Thymus (tissue), 14 donors: ENCODE results near the gene RXFP1. TPM values are rescaled to one million over a fixed set of nuclear protein-coding genes. Genes with fewer than 3 reads are reported as not detected.

Experiments
- DNase-seq, 9 donors: peaks; one replicate each; pipeline ENCODE4 v3.0.0-alpha.2; 2013; ENCODE audit warnings: low spot score in 9 of 9, low read depth in 6 of 9, missing footprints in 1 of 9
- H3K27ac ChIP-seq, 2 donors: one replicate each; pipeline ENCODE4 v1.5.1; 2013; ENCODE audit warnings: control low read depth in 1 of 2, low read depth in 1 of 2, low read length in 1 of 2, mild to moderate bottlenecking in 1 of 2, moderate library complexity in 1 of 2
- H3K27me3 ChIP-seq, 2 donors: one replicate each; pipeline ENCODE4 v1.5.1; 2013; ENCODE audit warnings: low read length in 1 of 2; ENCODE audit not compliant: control insufficient read depth in 2 of 2, insufficient read depth in 1 of 2
- H3K36me3 ChIP-seq, 2 donors: one replicate each; pipeline ENCODE4 v1.5.1; 2013; ENCODE audit warnings: low read length in 1 of 2, mild to moderate bottlenecking in 1 of 2, moderate library complexity in 1 of 2; ENCODE audit not compliant: control insufficient read depth in 2 of 2, insufficient read depth in 2 of 2
- H3K4me1 ChIP-seq, 2 donors: one replicate each; pipeline ENCODE4 v1.5.1; 2013; ENCODE audit warnings: low read length in 2 of 2; ENCODE audit not compliant: control insufficient read depth in 2 of 2, insufficient read depth in 2 of 2
- H3K4me3 ChIP-seq, 2 donors: one replicate each; pipeline ENCODE4 v1.5.1; 2013; ENCODE audit warnings: low read length in 2 of 2, control low read depth in 1 of 2, mild to moderate bottlenecking in 1 of 2
- H3K9me3 ChIP-seq, 2 donors: one replicate each; pipeline ENCODE4 v1.5.1; 2013; ENCODE audit warnings: low read length in 1 of 2, mild to moderate bottlenecking in 1 of 2; ENCODE audit not compliant: control insufficient read depth in 2 of 2, insufficient read depth in 1 of 2
- WGBS: extraction: QIAGEN DNeasy Blood & Tissue Kit; methylation state at CpG from one replicate; pipeline ENCODE4 v1.1.7; 2013; 5-methylcytosine and 5-hydroxymethylcytosine counted together
- long read RNA-seq, 10 donors: transcript quantifications; one replicate each; lab custom pipeline, GENCODE V29; 2026
- polyA plus RNA-seq: library from polyadenylated mRNA; stranded (reverse); fragments of 200-250 nt; gene quantifications from one replicate; pipeline ENCODE4 v1.2.3, GENCODE V29; 2013
- total RNA-seq: library from RNA; stranded (reverse); fragments of 120-200 nt; gene quantifications from one replicate; pipeline ENCODE4 v1.2.4, GENCODE V29; 2013
- donor health status: healthy.

RXFP1 gene
- total RNA-seq (0.05 TPM), polyA plus RNA-seq (0.02 TPM)
- long read RNA-seq, donor 1 = 0 reads
- long read RNA-seq, donor 2 = 0 reads
- long read RNA-seq, donor 3 = 0 reads
- long read RNA-seq, donor 4 = 0 reads
- long read RNA-seq, donor 5 = 0 reads
- long read RNA-seq, donor 6 = 0 reads
- long read RNA-seq, donor 7, partial matches to known transcripts = 25 of 25 reads
- long read RNA-seq, donor 7, other reads (novel, unspliced or antisense) = 0 of 25 reads
- long read RNA-seq, donor 8 = 0 reads
- long read RNA-seq, donor 9 = 0 reads
- long read RNA-seq, donor 10 = 0 reads

DNA sequence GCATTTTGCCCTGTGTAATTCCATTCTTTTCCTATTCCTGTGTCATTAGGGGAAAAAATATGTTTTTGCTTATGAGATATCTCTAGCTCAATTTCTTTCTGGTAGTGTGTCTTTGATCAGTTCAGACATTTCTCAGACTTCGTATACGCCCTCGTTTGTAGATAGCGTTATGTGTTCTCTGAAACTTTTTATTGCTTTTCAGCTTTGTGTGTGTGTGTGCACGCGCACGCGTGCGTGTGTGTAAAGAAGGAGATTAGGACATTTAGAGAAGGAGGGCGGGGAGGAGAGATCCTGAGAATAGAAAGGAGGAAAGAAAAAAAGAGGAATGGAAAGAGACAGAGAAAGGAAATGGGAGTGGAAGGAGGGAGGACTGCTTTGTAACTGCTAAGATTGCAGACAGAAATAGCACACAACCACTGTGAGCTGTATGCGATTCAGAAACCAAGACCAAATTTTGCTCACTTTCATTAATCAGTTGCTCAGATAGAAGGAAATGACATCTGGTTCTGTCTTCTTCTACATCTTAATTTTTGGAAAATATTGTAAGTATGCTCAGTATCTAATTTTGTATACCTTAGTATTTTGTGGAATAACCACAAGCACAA is at the start of gene RXFP1:
RXFP1 (plus strand) TSS at position 399 of the 605 bp plus-strand sequence; CDS start at position 494, 95 bp downstream.
- Histone ChIP-seq H3K27me3 (no peaks in the 10 kb centered on the region), H3K9me3 (no peaks in the 10 kb centered on the region), H3K4me3 (no peak within 1 kb of the TSS), H3K27ac (no peak within 1 kb of the TSS), H3K4me1 (no peaks in the 10 kb centered on the region), H3K36me3 (no peaks in the 10 kb centered on the region)
- WGBS = 77% methylated on average over 11 of the region's 11 CpGs
- DNase-seq = no peak

DNA sequence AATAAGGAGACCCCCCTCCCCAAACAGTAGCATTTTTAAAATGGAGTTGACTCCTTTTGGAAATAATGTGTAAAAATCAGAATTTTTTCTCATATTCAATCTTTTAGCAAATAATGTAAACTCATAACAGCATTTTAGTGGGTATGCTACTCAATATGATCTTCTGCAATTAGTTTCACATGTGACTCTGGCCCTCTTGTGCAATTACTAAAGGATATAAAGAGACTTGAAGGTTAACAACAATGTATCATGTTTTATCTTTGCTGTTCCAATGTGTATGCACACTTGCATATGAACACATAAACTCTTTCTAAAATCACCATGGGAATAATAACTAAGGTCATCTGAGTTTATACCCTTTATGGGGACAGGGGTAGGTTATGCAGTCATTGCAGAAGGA is 39.9 kb upstream of the RXFP1 start:
- no peaks in the 10 kb centered on the region for H3K4me1 ChIP-seq
- no peaks in the 10 kb centered on the region for H3K27me3 ChIP-seq
- H3K9me3 ChIP-seq = no peaks in the 10 kb centered on the region
- no peak overlapping the region for H3K27ac ChIP-seq
- no peak overlapping the region for H3K4me3 ChIP-seq
- DNase-seq = no peak
- no peaks in the 10 kb centered on the region for H3K36me3 ChIP-seq

DNA sequence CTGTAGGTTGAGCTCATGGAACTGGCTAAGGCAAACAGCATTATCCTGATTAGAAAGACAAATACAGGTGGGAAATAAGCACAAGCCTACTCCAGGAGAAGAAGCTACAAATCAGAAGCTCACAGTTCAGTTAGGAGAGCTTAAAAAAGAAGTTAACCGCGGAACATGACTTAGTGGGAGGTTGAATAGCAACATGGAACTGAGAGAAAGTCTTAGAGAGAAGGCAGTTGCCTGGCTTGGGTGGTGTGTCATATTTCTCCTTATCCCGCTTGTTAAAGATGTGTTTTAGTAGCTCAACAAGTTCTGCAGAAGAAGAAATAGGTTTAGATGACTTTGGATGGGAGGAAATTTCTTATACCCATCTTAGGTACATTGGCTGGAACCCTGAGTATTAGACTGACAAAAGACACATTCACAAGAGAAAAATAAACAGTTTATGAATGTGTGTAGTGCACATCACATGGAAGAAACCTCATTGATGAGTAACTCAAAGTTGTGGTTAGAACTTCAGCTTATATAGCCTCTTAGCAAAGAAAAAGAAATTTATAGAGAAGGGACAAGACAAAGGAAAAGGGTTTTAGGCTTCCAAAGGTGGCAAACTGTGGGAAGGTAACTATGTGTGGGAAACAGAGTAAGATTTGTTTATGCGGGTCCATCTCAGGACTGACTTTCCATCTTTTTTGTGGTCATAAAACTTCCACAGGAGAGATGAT is 37.4 kb upstream of the RXFP1 start:
- Histone ChIP-seq H3K27ac (no peak overlapping the region), H3K9me3 (no peaks in the 10 kb centered on the region), H3K4me3 (no peak overlapping the region), H3K27me3 (no peaks in the 10 kb centered on the region), H3K4me1 (no peaks in the 10 kb centered on the region), H3K36me3 (no peaks in the 10 kb centered on the region)
- DNase-seq = no peak
- 85% methylated on average over 4 of the region's 4 CpGs for WGBS

DNA sequence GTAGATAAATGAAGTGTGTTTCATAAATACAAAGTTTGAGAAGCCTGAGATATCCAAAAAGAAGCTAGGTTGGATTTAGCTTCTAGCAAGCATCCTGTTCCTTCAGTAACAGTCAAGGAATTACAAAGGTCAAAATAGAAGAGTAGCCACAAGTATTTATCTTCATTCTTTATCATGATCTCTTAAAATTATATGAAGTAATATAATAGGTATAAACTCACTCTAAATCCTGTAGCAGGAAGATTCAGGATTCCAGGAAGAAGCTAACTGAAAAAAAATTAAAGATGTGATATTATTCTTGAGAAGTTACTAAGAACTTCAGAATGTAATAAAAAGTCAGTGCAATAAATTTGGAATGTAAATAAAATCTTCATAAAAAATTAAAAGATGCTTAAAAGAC is 31.1 kb upstream of the RXFP1 start:
- no peaks in the 10 kb centered on the region for H3K4me1 ChIP-seq
- H3K27me3 ChIP-seq = no peaks in the 10 kb centered on the region
- no peak for DNase-seq
- H3K27ac ChIP-seq = no peak overlapping the region
- no peaks in the 10 kb centered on the region for H3K36me3 ChIP-seq
- no peak overlapping the region for H3K4me3 ChIP-seq
- H3K9me3 ChIP-seq = no peaks in the 10 kb centered on the region

DNA sequence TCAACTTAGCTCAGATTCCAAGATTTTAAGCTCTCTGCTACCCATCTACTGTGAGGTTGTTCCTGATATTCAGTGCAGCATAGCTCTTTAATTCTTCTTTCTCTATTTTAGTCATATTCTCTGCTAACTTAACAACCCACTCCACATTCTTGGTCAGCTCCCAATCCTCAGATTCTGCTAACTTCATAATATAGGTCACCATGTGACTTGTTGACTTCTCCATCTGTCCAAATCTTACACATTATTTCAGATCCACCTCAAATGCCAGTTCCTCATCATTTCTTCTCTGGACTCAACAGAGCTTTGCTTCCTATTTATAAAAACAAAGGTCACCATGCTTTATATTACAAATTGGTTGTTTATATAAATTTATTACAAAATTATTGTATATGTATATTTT is 29.3 kb upstream of the RXFP1 start:
- Histone ChIP-seq H3K27ac (no peak overlapping the region), H3K4me3 (no peak overlapping the region), H3K27me3 (no peaks in the 10 kb centered on the region), H3K4me1 (no peaks in the 10 kb centered on the region), H3K36me3 (no peaks in the 10 kb centered on the region), H3K9me3 (no peaks in the 10 kb centered on the region)
- no peak for DNase-seq

DNA sequence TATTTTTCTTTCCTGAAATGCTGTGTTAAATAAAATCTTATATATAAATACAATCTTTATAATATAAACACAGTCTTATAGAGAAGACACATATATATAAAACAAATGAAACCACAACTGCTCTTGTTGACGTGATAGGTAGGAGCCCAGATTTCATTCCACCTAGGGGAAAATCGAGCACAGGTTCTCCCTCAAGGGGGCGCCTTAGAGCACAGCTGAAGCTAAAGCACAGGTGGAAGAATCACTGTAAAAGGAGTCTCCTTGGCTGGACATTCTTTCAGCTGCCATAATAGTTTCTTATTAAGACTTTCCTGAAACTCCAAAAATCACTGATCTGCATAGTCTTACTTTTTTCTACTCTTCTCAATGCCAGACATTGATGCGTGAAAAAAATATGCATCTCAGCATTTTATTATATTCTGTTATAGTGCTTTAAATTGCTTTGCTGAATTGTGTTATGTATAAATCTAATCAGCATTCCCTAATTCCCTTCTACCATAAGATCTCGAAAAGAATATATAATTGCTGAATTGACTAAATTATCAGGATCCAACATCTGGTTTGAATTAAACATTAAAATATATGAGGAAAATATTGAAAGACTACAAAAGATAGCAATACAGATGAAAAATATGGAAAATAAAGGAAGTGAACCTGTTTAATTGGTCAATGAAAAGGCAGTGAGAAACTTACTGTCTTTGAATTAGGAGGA is 25.5 kb upstream of the RXFP1 start:
- no peak overlapping the region for H3K27ac ChIP-seq
- DNase-seq = peak in 5 of 9 donors; percentile 1 to 27 (median 15)
- 65% methylated on average over 5 of the region's 5 CpGs for WGBS
- H3K9me3 ChIP-seq = no peaks in the 10 kb centered on the region
- no peaks in the 10 kb centered on the region for H3K36me3 ChIP-seq
- H3K4me3 ChIP-seq = no peak overlapping the region
- H3K4me1 ChIP-seq = no peaks in the 10 kb centered on the region
- no peaks in the 10 kb centered on the region for H3K27me3 ChIP-seq

DNA sequence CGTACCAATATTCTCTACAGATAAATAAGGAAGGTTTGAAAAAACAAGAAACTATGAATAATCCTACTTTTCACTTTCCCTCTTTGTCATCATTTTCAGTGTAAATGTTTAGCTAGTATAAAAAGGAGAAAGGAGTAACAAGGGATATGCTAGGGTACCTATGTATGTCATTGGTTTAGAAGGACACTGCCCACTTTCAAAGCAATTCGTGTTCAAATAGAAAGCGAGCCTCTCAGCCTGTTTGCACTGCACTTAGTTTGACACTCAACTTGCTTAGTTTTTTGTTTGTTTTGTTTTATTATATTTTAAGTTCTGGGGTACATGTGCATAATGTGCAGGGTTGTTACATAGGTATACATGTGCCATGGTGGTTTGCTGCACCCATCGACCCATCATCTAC is 21.6 kb upstream of the RXFP1 start:
- Histone ChIP-seq H3K36me3 (no peaks in the 10 kb centered on the region), H3K27me3 (no peaks in the 10 kb centered on the region), H3K4me1 (no peaks in the 10 kb centered on the region), H3K27ac (no peak overlapping the region), H3K9me3 (no peaks in the 10 kb centered on the region), H3K4me3 (no peak overlapping the region)
- WGBS = 92% methylated on average over 4 of the region's 4 CpGs
- no peak for DNase-seq

DNA sequence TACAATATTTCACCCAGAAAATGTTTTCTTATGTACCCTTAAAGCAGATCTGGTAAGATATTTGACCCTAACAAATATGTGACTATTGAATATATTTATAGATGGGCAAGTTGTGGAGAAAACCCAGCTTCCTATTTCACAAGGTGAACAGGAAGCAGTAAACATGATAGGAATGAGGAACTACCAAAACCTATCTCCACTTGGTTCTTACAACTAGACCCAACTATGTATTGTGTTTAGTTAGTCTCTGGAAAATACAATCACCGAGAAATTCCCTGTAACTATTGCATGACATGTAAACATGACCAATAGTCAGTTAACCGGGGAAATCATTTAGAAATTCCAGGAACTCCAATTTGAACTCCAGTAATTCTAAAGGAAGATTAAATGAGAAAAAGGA is 8.4 kb upstream of the RXFP1 start:
- H3K4me1 ChIP-seq = no peaks in the 10 kb centered on the region
- no peak for DNase-seq
- H3K4me3 ChIP-seq = no peak overlapping the region
- H3K9me3 ChIP-seq = no peaks in the 10 kb centered on the region
- 14% methylated on average over 2 of the region's 2 CpGs for WGBS
- H3K27me3 ChIP-seq = no peaks in the 10 kb centered on the region
- H3K27ac ChIP-seq = no peak overlapping the region
- no peaks in the 10 kb centered on the region for H3K36me3 ChIP-seq

DNA sequence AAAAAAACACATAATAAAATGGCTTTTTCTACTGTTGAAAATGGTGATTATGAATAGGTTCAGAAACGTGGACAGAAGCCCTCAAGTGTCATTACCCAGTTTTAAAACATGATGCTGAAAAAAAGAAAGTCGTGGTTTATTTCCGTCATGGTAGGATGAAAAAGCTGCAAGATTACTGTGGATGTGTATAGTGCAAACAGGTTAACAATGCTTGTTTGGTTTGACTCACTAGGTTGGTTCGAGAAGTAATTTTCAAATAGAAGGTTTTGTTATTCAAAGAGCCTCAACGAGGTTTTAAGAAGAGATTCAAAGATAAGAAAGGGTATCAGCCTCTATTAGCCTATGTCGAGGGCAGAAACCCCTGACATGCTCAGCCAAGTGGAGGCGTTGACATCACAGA is 2.5 kb upstream of the RXFP1 start:
- H3K4me3 ChIP-seq = no peak overlapping the region
- no peaks in the 10 kb centered on the region for H3K36me3 ChIP-seq
- no peaks in the 10 kb centered on the region for H3K4me1 ChIP-seq
- H3K27ac ChIP-seq = no peak overlapping the region
- WGBS = 86% methylated on average over 7 of the region's 7 CpGs
- no peaks in the 10 kb centered on the region for H3K27me3 ChIP-seq
- DNase-seq = no peak
- no peaks in the 10 kb centered on the region for H3K9me3 ChIP-seq
